Omental fat pad (tissue), 4 donors: Measurements from ENCODE around the gene PRR15. TPM values are rescaled to one million over a fixed set of nuclear protein-coding genes. Genes with fewer than 3 reads are reported as not detected.
A peak's percentile ranks its signal among the peaks of the same experiment; 100 is the strongest.

Experiments
- ATAC-seq: fragments of 150-250 bp; one replicate; pipeline ENCODE4 v1.9.1; 2016; ENCODE audit warnings: mild to moderate bottlenecking, moderate library complexity; ENCODE audit not compliant: low FRiP score
- DNase-seq: peaks from one replicate; pipeline ENCODE4 v3.0.0-alpha.2; 2019; ENCODE audit warnings: low spot score
- CTCF ChIP-seq, 3 donors: fragments of 450-650 bp; IDR thresholded peaks; one replicate each; pipeline ENCODE4 v1.5.1; 2016 to 2017; ENCODE audit warnings: antibody characterized with exemption in 3 of 3, mild to moderate bottlenecking in 3 of 3, moderate library complexity in 2 of 3
- total RNA-seq, 4 donors: library from RNA; depleted of rRNA; stranded (reverse); fragments of >200 nt; gene quantifications; one replicate each; pipeline ENCODE4 v1.1.0, GENCODE V29; 2016

The PRR15 gene
- total RNA-seq, 4 donors from 2014 or later = 2.7 to 24.4 (median 5.1) TPM

GRCh38 chr7:29561271-29561670 is 2.4 kb upstream of the PRR15 start:
- ATAC-seq (no peak), DNase-seq (no peak)
- no peak for TF ChIP-seq CTCF (IDR thresholded peaks at IDR 0.05)

GRCh38 chr7:29562307-29562706 is 1.3 kb upstream of the PRR15 start:
- no peak for TF ChIP-seq CTCF (IDR thresholded peaks at IDR 0.05)

GRCh38 chr7:29564496-29565223 is 1.0 kb downstream of the PRR15 start:
- no peak for TF ChIP-seq CTCF (IDR thresholded peaks at IDR 0.05)
- peak; percentile 58 for ATAC-seq
- DNase-seq = no peak

More at GRCh38 chr7:29562307-29562706, 1.3 kb upstream of the PRR15 start:
- ATAC-seq = no peak
- DNase-seq = no peak

GRCh38 chr7:29565224-29565630 is 1.6 kb downstream of the PRR15 start:
- no peak for TF ChIP-seq CTCF (IDR thresholded peaks at IDR 0.05)
- ATAC-seq (no peak), DNase-seq (no peak)

GRCh38 chr7:29565634-29565981 is 2.0 kb downstream of the PRR15 start:
- ATAC-seq (no peak), DNase-seq (no peak)
- TF ChIP-seq CTCF (IDR thresholded peaks at IDR 0.05) = no peak

GRCh38 chr7:29565982-29566746 is 2.5 kb downstream of the PRR15 start:
- no peak for DNase-seq
- TF ChIP-seq CTCF (IDR thresholded peaks at IDR 0.05) = no peak
- no peak for ATAC-seq

GRCh38 chr7:29567174-29567573 is 3.5 kb downstream of the PRR15 start:
- no peak for ATAC-seq
- no peak for DNase-seq
- no peak for TF ChIP-seq CTCF (IDR thresholded peaks at IDR 0.05)
